ENCODE results near the gene ZBTB49.

The ZBTB49 gene

GRCh38 chr4:4267981-4268380, 22.1 kb upstream of the ZBTB49 start (continued):
- no peak for TF ChIP-seq ZBTB6 (tag by site-specific recombination; IDR thresholded peaks at IDR 0.05)

- POLR2A ChIA-PET: no interaction called here
Measured at GRCh38 chr4:4268776-4269175, 21.3 kb upstream of the ZBTB49 start.

More at GRCh38 chr4:4268776-4269175, 21.3 kb upstream of the ZBTB49 start:
- no peaks in the 10 kb centered on the region for H3K9me3 ChIP-seq (ENCODE audit: control insufficient read depth, insufficient read depth, low read depth, low read length)
- no peak overlapping the region for H3K4me3 ChIP-seq (ENCODE audit: low read depth, low read length)
- TF ChIP-seq GLIS1 (tag by site-specific recombination; IDR thresholded peaks at IDR 0.05): no peak
- no peak for TF ChIP-seq KLF17 (tag by site-specific recombination; IDR thresholded peaks at IDR 0.05)
- no peak for TF ChIP-seq SP2 (tag by site-specific recombination; IDR thresholded peaks at IDR 0.05)
- no peak for TF ChIP-seq ZNF16 (tag by site-specific recombination; IDR thresholded peaks at IDR 0.05; ENCODE audit: low read depth)
- no peak for TF ChIP-seq PBX3 (CRISPR knock-in tag; IDR thresholded peaks at IDR 0.05)
- TF ChIP-seq INSM2 (tag by site-specific recombination; IDR thresholded peaks at IDR 0.05): no peak
- no peak for TF ChIP-seq HIC1 (tag by site-specific recombination; IDR thresholded peaks at IDR 0.05)
- no peak for TF ChIP-seq ZNF704 (tag by site-specific recombination; IDR thresholded peaks at IDR 0.05)
- no peak for TF ChIP-seq ZNF610 (tag by site-specific recombination; IDR thresholded peaks at IDR 0.05; ENCODE audit: borderline replicate concordance)
- TF ChIP-seq ZNF623 (tag by site-specific recombination; IDR thresholded peaks at IDR 0.05): no peak
- no peak for TF ChIP-seq ZFP69B (tag by site-specific recombination; IDR thresholded peaks at IDR 0.05)
- no peak for TF ChIP-seq ZNF239 (tag by site-specific recombination; IDR thresholded peaks at IDR 0.05)
- TF ChIP-seq ZNF596 (tag by site-specific recombination; IDR thresholded peaks at IDR 0.05): no peak
- TF ChIP-seq ZNF518A (tag by site-specific recombination; conservative IDR thresholded peaks at IDR 0.05; ENCODE audit: low read depth): no peak
- no peak for TF ChIP-seq ZNF404 (tag by site-specific recombination; IDR thresholded peaks at IDR 0.05)
- TF ChIP-seq ZSCAN23 (tag by site-specific recombination; IDR thresholded peaks at IDR 0.05): no peak
- TF ChIP-seq ZNF274 (IDR thresholded peaks at IDR 0.05; ENCODE audit: low read length): no peak
- TF ChIP-seq ZNF274 (tag by site-specific recombination; IDR thresholded peaks at IDR 0.05; ENCODE audit: borderline replicate concordance): no peak
- no peak for TF ChIP-seq ZNF350 (tag by site-specific recombination; IDR thresholded peaks at IDR 0.05)
- TF ChIP-seq ZNF398 (tag by site-specific recombination; IDR thresholded peaks at IDR 0.05): no peak
- no peaks in the 10 kb centered on the region for H3K4me1 ChIP-seq (ENCODE audit: control insufficient read depth, insufficient read depth, low read length)
- CTCF ChIA-PET: interaction anchor here (1.2 kb wide), 1 partner anchor 17 kb away, joined by 3 read pairs; no protein-coding TSS in a partner anchor
- no peak overlapping the region for H3K27ac ChIP-seq (ENCODE audit: extremely low read depth, low read depth, low read length)
- peaks cover 3 to 68% of the 10 kb centered on the region in 2 experiments; a peak in 2 of 3 replicates for H3K36me3 ChIP-seq (ENCODE audit: control insufficient read depth in 2 of 2, insufficient read depth in 1 of 2, low read length in 2 of 2)
